NCI-H1092 (cell line): Measurements from ENCODE around the gene ATF7.
"Not testable (repeated sequence)": the region's sequence is repeated elsewhere in the genome, so short reads cannot be mapped to it uniquely, and the experiment has no call there.

Experiments used
- DNase-seq: peaks from one replicate; lab custom pipeline; 2025; lab: John Stamatoyannopoulos, UW

Gene ATF7

DNA sequence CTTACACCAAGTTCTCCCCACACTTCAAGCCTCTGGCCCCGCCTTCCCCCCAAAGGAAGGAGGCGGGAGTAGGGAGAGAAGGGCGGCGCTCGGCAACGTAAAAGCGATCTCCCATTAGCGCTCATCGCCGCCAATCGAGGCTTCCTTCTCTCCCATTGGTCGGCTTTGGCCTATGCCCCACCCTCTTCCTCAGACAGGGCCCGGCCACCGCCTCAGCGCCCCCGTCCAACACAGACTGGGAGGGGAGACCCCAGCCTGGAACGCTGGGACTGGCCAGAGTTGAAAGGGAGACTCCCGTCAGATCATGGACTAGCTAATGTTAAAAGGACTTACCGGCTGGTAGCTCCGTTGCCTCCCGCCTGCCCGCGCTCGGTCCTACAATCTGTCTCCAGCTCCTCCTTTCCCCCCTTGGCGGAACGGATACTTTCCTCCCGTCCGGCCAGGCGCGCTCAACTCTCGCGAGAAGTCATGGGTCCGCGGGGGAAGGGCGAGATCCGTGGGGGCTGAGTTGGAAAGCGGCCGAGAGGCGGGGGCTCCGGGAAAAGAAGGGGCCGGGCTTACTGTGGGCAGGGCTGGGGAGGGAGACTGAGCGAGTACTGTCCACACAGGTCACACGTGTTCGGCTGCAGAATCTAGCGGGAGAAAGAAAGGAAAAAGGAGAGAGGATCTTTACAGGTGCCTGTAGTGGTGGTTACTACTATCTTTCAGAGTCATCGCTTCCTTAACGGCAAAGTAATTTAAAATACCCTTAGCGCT lies at the start of gene ATF7:
TSS of gene ATF7 (minus strand) at position 437 of the 756 bp plus-strand sequence. CDS start 25,382 bp downstream, outside the sequence.
- peak; percentile 94 for DNase-seq

DNA sequence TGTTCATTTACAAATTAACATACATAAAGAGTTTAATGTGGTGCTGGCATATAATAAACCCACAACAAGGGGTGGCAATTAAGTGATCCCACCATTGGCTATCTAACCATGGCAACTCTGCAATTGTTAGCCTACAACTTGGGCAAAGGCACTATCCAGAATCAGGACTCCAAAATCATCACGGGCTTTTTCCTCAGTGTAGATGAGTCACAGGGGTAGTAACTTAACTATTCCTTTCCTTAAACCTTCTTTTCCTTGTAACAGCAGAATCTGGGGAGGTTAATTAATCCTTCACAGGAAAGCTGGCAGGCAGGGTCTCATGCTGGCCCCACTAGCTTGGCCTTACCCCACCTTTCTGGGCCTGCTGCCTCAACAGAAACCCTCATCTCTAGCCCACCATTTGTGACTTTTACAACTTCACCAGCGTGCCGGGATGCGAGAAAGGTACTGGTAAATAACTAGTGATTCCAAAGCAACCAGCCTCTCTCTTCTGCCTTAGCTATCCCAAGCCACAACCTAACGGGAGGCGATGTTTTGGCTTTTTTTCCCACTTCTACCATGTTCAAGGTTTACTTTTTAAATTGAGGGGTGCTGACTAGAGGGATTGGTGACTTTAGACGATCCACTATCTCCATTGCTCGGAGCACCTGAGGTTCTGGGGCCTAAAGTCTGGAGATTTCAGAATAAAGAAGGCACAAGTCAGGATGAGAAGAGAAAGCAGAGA lies 49.0 kb upstream of the ATF7 start:
- DNase-seq: no peak

DNA sequence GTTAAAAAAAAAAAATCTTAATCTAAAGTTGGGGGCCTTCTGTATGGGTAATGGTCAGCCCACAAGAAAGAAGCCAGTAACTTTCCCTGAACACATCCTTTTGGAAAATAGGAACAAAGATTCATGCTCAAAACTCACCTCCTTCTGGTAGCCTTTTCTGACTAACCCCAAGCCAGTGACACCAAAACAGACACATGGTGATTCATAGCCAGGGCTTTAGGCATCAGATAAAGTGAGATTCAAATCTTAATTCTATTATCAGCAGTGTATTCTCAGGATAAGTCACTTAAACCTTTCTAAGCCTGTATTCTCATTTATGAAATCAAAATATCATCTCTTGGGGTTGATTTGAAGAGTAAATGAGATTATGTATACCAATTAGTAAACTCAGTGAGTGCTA lies 44.8 kb upstream of the ATF7 start:
- no peak for DNase-seq

DNA sequence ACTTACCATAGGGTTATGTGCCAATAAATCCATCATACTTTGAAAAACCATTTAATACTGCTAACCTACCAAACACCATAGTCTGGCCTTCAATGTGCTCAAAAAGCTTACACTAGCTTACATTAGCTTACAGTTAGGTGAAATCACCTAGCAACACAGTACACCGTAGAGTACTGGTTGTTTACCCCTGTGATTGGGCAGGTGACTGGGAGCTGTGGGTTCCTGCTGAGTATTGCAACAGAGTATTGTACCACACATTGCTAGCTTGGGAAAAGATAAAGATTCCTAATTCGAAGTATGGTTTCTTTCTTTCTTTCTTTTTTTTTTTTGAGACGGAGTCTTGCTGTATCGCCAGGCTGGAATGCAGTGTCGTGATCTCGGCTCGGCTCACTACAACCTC lies 44.1 kb upstream of the ATF7 start:
- DNase-seq: no peak

DNA sequence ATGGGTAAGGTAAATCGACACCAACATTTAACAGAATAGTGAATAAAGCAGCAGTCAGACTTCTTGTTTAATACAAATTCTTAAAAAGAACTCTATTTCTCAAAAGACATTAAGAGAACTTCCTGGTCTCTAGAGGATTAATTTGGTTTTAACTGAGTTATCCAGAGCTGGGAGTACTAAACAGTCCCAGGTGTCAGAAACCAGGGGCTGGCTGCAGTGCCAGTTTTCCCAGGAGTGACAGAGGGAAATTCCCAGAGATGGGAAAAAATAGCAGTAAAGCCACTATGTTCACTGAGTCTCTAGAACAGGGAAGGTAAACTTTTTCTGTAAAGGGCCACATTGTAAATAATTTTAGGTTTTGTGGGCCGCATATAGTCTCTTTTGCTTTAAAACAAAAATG lies 40.9 kb upstream of the ATF7 start:
- no peak for DNase-seq

DNA sequence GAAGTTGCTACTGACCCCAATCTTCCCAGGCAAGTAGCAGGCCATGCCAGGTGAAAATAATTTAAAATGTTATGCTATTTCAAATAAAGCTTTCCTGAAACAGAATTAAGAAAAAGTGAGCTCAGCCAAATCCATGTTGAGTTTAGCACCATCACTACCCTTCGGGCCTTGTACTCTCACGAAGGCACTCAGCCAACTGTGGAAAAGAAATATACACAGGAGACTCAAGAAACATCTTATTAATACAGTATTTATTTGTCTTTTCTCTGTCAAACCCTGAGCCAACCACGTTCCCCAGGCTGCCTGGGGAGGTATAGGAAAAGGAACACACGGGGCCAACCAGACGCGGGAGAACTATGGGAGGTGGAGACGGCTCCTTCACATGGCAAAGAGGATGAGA lies 38.8 kb upstream of the ATF7 start:
- no peak for DNase-seq

DNA sequence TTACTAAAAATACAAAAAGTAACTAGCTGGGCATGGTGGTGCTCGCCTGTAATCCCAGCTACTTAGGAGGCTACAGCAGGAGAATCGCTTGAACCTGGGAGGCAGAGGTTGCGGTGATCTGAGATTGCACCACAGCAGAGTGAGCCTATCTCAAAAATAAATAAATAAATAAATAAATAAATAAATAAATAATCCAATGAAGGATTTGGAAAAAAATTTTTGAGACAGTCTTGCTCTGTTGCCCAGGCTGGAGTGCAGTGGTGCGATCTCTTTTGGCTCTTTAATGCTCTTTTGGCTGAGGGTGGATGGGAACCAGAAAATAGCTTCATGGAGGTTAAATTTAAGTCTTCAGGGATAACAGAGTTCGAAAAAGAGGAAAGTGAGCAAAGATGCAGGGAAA lies 38.0 kb upstream of the ATF7 start:
- no peak for DNase-seq

DNA sequence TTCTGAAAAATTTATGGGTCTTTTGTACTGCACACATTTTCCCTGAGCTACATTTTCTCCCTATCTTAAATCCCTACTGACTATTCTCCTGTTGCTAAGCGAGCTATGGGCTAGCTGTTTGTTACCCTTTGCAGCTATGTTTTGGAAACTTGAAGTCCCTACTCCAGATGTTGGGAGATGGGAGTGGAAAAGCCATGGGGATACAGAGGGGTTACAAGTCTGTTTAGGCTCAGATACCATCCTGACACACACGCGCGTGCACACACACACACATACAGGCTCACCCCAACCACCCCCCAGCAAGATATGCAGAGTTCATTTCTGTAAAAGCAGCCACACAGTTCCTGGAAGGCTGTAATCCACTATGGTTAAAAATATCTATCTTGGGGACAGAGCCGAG lies 33.9 kb upstream of the ATF7 start:
- DNase-seq: no peak

DNA sequence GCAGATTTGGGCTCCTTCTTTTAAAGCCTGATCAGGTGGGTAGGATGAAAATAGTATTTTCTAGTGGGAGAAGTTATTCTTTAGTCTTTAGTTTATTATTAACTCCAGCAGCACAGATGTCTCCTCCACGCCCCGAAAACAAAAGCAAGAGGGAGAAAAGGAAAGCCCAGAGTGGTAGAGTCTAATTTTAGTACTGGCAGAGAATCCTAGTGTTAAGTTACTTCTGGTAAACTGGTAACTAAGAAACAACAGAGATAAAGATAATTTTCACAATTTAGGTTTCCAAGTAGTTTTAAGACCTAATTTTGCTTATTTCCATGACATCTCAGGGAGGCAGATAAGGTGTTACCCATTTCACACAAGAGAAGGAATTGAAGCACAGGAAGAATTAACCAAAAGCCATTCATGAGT lies 33.4 kb upstream of the ATF7 start:
- no peak for DNase-seq

DNA sequence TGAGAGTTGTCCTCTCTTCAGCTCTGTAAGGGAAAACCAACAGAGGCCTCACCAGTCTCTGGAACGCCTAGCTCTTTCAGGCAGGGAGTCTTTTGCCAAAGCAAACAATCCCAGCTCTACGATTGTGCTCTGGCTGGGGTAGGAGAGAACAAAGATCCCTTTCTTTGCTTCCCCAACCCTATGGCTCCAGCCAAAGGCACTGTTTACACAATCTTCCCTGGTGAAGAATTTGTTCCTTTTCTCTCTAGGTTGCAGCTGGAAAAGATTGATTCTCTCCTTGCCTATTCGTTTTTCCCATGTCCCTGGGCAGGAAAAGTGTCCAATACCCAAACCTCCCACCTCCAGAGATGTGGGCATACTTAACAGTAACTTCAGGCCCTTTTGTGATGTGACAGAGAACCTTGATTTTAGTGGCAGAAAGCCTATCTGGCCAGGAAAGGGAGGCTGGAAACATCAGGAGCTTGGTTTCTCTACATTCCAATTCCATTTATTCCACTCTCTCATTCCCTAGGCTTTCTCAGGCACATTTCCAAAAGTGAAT lies 32.9 kb upstream of the ATF7 start:
- peak; percentile 87 for DNase-seq

DNA sequence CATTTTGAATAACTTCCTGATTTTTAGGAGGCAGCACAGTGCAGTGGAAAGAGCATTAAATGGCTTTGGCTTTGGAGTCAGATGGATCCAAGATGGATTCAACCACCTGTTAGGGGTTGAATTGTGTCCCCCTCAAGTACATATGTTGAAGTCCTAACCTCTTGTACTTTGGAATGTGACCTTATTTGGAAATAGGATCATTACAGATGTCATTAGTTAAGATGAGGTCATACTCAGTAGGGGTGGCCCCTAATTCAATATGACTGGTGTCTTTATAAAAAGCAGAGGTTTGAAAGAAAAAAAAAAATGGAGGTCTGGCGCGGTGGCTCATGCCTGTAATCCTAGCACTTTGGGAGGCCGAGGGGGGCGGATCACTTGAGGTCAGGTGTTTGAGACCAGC lies 30.9 kb upstream of the ATF7 start:
- no peak for DNase-seq

DNA sequence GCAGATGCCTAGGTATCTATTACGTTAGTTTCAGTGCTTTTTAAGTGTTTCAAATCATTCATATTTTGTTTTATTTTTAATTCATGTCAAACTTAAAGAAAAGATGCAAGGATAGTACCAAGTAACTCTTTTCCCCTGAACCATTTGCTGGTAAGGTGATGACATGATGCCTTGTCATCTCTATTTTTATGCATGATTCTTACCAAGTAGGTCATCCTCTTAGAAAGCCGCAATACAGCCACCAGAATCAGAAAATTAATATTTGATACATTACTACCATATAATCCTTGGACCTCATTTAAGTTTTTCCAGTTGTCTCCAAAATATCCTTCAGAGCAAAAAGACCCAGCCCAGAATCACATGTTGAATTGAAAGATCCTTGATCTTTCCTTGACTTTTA lies 27.4 kb upstream of the ATF7 start:
- no peak for DNase-seq

DNA sequence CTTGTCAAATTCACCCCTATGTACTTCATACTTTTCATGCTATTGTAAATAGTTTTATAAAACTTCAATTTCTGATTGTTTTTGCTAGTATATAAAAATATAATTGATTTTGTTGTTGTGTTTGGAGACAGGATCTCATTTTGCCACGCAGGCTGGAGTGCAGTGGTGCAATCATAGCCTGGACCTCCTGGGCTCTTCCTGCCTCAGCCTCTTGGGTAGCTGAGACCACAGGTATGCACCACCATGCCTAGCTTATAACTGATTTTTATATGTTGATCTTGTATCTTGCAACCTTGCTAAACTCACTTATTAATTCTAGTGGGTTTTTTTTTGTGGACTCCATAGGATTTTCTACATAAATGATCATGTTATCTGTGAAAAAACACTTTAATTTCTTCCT lies 26.2 kb upstream of the ATF7 start:
- DNase-seq: no peak

DNA sequence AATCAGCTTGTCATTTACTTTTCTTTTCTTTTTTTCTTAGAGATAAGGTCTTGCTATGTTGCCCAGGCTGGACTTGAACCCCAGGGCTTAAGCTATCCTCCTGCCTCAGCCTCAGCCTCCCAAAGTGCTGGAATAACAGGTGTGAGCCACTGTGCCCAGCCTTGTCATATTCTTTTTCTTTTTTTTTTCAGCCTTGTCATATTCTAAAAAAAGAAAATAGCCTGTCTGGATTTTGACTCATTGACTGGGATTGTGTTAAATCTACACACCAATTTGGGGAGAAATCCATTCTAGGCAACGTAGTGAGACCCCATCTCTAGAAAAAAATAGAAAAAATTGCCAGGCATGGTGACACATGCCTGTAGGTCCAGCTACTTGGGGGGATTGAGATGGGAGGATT lies 25.6 kb upstream of the ATF7 start:
- no peak for DNase-seq

DNA sequence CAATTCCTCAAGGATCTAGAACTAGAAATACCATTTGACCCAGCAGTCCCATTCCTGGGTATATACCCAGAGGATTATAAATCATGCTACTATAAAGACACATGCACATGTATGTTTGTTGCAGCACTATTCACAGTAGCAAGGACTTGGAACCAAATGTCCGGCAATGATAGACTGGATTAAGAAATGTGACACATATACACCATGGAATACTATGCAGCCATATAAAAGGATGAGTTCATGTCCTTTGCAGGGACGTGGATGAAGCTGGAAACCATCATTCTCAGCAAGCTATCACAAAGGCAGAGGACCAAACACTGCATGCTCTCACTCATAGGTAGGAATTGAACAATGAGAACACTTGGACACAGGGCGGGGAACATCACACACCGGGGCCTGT lies 20.1 kb upstream of the ATF7 start:
- not testable (repeated sequence) for DNase-seq

DNA sequence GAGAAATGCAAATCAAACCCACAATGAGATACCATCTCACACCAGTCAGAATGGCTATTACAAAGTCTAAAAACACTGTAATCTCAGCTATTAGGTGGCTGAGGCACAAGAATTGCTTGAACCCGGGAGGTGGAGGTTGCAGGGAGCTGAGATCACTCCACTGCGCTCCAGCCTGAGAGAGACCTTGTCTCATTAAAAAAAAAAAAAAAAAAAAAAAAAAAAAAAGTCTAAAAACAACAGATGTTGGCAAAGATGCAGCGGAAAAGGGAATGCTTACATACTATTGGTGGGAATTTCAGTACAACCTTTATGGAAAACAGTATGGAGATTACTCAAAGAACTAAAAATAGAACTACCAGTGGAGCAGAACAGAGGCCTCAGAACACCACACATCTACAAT lies 19.0 kb upstream of the ATF7 start:
- DNase-seq: no peak

DNA sequence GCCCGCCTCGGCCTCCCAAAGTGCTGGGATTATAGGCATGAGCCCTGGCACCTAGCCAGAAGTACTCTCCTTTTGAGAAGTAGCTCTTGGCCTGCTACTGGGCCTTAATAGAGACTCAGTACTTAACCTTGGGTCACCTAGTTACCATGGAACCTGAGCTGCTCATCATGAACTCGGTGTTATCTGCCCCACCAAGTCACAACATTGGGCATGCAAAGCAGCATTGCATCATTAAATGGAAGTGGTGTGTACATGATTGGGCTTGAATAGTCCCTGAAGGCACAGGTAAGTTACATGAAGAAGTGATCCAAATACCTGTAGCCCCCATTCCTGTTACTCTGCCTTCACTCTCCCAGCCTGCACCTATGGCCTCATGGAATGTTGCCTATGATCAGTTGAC lies 18.0 kb upstream of the ATF7 start:
- DNase-seq: no peak

DNA sequence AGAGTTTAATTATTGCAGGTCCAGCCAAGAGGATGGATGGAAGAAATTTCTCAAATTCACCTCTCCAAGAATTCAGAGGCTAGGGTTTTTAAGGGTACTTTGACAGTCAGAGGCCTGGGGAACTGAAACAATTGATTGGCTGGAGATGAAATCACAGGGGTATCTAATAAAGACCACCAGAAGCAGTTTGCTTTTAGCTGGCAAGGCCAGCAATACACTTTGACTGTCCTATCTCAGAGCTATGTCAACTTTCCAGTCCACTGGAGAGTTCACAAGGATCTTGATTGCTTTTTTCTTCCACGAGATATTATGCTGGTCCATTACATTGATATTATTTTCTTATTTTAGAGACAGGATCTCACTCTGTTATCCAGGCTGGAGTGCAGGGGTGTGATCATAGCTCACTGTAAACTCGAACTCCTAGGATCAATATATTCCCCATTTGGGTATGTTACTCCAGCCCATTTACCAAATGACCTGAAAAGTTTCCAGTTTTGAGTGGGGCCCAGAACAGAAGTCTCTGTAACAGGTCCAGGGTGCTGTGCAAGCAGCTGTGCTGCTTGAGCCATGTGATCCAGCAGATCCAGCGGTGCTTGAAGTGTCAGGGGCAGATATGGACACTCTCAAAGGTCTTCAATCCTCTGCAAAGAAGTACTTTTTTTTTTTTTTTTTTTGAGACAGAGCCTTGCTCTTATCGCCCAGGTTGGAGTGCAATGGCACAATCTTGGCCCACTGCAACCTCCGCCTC lies 17.2 kb upstream of the ATF7 start:
- no peak for DNase-seq

DNA sequence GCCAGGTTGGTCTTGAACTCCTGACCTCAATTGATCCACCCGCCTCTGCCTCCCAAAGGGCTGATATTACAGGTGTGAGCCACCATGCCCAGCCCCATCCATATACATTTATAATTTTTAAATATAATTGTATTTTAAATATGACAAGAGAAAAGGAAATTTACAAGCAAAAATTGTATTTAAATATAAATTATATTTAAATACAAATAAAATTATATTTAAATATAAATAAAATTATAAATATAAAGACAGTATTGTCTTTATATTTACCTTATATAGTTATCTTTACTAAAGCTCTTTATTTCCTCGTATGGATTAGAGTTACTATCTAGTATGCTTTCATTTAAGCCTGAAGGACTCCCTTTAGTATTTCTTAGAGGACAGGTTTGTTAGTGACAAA lies 11.9 kb upstream of the ATF7 start:
- DNase-seq: no peak

DNA sequence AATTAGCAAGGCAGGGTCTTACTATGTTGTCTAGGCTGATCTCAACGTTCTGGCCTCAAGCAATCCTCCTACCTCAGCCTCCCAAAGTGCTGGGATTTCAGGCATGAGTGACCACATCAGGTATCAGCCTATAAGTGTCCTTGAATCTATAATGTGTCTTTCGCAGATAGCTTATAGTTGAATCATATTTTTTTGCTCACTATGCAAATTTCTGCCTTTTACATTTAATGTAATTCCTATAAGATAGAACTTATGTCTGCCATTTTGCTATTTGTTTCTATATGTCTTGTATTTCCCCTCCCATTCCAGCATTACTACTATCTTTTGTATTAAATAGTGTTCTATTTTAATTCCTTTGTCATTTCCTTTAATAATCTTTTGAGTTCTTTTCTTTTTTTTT lies 10.5 kb upstream of the ATF7 start:
- no peak for DNase-seq

DNA sequence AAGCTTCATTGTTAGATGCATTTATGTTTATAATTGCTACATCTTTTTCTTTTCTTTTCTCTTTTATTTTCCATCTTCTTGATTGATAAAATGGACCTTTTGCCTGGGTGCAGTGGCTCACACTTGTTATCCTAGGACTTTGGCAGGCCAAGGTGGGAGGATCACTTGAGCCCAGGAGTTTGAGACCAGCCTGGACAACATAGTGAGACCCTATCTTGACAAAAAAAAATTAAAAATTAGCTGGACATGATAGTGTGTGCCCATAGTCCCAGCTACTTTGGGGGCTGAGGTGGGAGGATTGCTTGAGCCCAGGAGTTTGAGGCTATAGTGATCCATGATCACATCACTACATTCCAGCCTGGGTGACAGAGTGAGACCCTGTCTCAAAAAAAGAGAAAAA lies 9.5 kb upstream of the ATF7 start:
- DNase-seq: not testable (repeated sequence)

DNA sequence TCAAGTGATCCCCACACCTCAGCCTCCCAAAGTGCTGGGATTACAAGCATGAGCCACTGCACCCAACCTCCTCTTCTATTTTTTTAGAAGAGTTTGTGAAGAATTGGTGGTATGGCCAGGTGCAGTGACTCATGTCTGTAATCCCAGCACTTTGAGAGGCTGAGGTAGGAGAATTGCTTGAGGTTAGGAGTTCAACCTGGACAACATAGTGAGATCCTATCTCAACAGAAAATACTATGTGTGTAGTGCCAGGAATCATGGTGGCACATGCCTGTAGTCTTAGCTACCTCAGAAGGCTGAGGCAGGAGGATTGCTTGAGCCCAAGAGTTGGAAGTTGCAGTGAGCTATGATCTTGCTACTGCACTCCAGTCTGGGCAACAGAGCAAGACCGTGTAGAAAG lies 5.5 kb upstream of the ATF7 start:
- DNase-seq: no peak

DNA sequence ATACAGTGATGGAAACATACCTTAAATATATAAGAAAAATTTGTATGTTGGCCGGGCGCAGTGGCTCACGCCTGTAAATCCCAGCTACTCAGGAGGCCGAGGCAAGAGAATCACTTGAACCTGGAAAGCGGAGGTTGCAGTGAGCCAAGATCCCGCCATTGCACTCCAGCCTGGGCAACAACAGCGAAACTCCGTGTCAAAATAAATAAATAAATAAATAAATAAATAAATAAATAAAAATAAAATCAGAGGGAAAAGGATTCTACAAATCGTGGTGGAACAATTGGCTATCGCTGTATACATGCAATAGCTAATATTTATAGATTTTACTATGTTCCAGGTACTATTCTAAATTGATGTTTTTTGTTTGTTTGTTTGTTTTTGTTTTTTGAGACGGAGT lies 1.7 kb upstream of the ATF7 start:
- no peak for DNase-seq
